Measurements from ENCODE around the gene APOF.
"Not testable (repeated sequence)": the region's sequence is repeated elsewhere in the genome, so short reads cannot be mapped to it uniquely, and the experiment has no call there.

Gene APOF, protein sequence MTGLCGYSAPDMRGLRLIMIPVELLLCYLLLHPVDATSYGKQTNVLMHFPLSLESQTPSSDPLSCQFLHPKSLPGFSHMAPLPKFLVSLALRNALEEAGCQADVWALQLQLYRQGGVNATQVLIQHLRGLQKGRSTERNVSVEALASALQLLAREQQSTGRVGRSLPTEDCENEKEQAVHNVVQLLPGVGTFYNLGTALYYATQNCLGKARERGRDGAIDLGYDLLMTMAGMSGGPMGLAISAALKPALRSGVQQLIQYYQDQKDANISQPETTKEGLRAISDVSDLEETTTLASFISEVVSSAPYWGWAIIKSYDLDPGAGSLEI

DNA sequence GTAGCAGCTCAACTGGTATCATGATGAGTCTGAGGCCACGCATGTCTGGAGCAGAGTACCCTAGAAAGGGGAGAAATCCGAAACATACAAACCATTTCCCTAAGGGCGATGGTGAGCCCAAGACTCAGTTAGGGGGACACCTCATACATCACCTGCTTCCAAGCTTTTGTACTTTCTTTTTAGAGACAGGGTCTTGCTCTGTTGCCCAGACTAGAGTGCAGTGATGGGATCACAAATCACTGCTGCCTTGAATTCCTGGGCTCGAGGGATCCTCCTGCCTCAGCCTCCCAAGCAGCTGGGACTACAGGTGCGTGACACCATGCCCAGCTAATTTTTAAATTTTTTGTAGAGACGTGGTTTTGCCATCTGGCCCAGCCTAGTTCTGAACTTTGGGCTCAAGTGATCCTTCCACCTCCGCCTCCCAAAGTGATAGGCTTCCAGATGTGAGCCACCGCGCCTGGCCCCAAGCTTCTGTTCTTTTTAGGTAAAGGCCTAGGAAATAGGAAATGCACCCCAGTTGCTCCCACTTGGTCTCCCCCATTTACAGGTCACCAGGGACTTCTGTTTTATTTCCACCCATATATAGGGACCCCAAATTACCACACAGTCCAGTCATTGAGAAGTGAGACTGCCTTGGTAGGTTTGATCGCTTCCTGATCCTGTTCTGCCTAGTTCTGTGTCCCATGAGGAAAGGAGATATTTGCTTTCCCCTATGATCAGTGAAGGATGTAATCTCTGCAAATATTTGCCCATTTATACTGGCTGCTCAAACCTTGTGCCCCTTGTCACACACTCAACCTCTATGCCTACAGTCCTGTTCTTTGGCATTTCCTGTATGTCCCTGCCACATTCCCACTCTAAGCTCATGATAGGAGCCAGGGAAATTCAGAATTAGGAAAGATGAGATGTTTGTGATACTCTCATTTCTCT, at the start of gene APOF:
TSS of gene APOF (minus strand) at position 728 of the 930 bp plus-strand sequence. CDS start at position 616, 112 bp downstream.
- no peak for DNase-seq

DNA sequence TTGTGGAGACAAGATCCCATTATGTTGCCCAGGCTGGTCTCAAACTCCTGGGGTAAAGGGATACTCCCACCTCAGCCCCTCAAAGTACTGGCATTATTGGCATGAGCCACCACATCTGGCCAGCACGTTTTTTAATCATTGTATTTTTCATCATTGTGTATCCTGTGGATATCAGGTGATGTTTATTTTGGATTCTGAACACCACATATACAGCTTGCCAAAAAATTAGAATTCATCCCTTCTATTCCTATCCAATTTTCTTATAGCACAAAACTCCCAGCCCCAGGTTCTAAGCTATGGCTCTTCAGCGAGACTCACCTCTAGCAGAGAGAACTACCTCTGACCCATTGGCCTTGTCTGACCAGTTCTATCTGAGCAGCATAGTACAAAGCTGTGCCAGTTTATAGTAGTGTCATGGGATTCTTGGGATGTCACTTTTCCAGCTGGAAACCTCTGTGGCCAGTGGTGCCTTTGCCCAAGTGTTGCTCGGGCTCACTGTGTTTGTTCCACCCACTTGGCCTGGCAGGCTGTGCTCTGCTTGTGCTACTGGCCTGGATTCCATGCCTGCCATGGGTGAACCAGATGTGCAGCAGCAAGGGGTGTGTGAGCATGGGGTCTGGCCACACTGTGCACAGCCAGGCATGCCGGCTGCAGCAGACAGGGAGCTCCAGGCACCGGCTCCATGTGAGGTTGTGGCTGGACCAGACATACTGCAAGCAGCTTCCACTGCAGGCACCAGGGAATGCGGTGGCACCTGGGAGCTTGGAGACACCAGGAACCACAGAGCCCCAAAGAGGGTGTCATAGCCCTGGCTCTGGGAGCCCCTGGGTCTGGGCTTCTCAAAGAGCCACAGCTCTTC, 49.4 kb upstream of the APOF start:
- no peak for DNase-seq

DNA sequence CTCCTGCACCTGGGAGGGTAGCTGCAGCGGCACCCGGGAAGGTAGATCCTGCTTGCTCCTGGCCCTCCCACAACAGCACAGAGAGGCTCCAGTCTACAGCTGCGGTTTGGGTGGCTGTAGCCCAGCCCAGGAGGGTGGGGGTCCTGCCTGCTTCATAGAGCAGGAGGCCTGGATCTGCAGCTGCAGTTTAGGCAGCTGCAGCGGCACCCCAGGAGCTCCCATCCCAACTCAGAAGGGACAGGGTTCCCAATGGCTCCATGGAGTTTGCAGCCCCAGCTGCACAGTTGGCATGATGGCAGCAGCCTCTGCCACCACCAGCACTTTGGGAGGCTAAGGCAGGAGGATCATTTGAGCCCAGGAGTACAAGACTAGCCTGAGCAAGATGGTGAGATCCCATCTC, 48.1 kb upstream of the APOF start:
- DNase-seq = no peak

DNA sequence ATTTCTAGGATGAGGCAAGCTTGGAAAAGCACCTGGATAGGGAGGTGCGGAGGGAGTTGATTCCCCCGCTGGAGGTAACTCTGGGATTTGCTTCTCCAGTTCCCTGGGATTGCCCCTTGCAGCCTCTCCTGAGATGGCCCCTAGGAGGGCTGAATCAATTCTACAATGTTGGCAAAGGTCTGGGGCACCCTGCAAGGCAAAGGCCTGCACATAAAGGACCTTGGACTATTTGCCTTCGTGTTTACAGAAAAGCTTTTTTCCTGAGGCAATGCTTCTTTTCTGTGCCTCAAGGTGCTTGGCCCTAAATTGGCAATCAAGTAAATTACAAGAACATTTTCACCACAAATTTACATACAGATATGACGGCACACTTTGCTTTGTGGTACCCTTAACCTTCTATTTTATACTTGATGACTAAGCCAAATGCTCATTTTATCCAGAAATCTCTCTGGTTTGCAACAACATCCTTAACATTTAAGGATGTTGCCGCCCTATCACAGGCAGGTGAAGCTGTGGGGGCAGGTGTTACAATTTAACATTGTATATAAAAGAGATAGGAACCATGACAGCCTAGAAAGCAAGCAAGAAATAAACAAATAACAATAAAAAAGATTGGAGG, 46.3 kb upstream of the APOF start:
- DNase-seq = no peak

DNA sequence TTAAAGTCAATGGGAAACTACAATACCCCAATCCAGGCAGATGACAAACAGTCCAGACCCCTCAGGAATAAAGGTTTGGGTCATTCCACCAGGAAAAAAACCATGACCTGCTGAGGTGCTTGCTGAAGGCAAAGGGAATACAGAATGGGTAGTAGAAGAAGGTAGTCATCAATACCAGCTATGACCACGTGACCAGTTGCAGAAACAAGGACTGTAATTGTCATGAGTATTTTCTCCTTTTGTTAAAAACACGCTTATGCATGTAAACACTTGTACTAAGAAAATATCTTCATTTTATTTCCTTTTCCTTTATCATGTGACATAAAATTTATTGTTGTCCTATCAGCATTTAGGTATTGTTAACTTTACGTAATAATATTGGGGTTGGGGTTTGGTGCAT, 41.6 kb upstream of the APOF start:
- DNase-seq = not testable (repeated sequence)

DNA sequence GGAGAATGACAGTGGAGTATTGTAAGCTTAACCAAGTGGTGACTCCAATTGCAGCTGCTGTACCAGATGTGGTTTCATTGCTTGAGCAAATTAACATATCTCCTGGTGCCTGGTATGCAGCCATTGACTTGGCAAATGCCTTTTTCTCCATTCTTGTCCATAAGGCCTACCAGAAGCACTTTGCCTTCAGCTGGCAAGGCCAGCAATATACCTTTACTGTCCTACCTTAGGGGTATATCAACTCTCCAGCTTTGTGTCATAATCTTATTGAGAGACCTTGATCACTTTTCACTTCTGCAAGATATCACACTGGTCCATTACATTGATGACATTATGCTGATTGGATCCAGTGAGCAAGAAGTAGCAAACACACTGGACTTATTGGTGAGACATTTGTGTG, 39.0 kb upstream of the APOF start:
- DNase-seq = not testable (repeated sequence)

DNA sequence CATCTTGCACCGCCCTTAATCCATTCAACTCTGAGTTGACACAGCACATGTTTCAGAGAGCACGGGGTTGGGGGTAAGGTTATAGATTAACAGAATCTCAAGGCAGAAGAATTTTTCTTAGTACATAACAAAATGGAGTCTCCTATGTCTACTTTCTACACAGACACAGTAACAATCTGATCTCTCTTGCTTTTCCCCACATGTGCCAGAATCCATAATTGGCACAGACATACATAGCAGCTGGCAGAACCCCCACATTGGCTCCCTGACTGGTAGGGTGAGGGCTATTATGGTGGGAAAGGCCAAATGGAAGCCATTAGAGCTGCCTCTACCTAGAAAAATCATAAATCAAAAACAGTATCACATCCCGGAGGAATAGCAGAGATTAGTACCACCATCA, 38.5 kb upstream of the APOF start:
- DNase-seq = not testable (repeated sequence)

DNA sequence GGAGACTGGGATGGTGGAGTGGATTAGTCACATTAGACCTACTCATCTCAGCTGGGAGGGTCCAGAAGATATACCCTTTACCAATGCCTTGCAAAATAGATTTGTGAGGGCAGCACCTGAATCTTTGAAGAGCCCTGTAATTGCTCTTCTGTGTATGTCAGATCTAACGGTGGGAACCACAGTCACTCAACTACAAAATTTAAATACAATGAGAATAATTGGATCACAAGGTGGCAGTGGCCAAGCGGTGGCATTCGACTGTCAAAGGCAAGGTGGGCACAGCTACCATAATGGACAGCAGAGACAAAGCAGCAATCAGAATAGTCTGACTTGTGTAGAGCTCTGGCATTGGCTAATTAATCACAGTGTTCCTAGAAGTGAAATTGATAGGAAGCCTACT, 36.8 kb upstream of the APOF start:
- not testable (repeated sequence) for DNase-seq

DNA sequence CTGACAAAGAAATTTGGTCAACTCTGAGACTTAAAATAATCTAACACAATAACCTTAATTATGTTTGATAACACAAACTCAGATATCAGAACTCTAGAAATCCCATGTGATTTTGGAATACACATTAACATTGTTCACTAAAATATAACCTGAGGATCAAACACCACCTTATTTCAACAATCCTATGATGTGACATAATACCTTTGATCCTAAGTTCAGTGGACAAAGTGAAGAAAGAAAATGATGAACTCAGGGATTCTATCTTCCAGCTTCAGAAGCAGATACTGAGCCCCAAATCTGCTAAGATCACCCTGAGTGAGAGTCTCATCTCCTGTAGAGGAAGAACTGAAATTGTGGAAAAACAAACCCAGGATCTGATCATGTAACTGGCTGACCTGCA, 35.7 kb upstream of the APOF start:
- DNase-seq = no peak

DNA sequence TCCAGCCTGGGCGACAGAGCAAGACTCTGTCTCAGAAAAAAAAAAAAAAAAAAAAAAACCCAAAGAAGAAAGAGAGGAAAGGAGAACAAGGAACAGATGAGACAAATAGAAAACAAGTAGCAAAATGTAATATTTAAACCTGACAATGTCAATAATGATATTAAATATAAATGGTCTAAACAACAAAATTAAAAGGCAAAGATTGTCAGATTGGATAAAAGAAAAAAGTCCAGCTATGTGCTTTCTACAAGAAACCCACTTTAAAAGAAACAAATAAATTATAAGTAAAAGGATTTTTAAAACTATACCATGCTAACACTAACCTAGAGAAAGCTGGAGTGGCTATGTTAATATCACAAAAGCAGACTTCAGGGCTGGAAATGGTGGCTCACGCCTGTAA, 29.7 kb upstream of the APOF start:
- no peak for DNase-seq

DNA sequence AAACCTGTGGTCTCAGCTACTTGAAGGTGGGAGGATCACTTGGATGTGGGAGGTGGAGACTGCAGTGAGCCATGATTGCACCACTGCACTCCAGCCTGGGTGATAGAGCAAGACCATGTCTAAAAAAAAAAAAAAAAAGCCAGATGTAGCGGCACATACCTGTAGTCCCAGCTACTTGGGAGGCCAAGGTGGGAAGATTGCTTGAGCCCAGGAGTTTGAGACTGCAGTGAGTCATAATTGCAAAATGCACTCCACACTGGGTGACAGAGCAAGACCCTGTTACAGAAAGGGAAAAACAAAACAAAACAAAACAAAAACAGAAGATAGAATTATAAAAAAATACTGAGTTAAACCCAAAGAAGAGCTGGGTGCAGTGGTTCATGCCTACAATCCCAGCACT, 29.1 kb upstream of the APOF start:
- DNase-seq = no peak

DNA sequence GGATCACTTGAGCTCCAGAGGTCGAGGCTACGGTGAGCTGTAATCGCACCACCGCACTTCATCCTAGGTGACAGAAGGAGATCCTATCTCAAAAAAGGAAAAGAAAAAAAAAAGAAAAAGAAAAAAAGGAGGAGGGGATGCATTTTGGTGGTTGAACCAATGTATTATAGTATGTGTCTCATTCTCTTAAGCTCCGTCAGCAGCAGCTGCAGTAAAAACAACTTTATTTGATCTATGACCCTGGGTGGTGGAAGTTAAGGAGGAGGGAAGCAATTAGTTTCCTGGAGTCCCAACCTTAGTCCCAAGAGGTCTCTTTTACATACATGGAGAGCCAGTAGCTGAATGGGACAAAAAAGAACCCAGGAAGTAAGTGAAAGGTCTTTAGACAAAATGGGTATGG, 26.8 kb upstream of the APOF start:
- no peak for DNase-seq

DNA sequence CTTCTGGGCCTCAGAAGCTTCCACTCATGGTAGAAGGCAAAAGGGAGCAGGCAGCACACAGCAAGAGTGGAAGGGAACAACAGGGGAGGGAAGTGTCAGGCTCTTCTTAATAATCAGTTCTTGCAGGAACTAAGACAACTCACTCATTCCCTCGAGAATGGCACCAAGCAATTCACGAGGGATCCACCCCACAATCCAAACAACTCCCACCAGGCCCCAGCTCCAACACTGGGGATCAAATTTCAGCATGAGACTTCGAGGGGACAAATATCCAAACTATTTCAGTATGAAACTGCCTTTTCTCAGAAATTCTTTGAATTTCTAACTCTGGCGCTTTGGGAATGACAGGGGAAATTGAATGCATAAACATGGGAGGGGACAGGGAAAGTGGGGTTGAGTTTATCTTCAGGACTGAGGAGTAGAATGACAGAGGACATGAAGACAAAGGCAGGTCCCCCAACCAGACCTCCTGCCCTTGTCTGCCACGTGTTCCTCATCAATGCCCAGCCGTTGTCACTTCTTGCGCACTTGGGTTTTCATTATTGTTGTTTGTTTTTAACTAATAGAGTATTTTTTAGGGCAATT, 24.6 kb upstream of the APOF start:
- no peak for DNase-seq

DNA sequence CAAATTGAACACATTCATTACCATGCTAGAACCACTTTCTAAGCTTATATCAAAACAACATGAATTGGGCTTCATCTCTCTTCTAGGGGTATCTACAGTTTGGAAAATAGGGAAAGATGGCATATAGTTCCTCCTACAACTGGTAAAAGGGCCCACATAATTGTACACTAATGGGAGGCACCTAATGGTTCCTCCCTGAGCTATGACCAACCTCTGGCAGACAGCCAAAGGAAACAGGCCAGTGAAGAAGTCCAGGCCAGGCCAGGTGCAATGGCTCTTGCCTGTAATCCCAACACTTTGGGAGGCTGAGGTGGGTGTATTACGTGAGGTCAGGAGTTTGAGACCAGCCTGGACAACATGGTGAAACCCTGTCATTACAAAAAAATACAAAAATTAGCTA, 23.2 kb upstream of the APOF start:
- no peak for DNase-seq

DNA sequence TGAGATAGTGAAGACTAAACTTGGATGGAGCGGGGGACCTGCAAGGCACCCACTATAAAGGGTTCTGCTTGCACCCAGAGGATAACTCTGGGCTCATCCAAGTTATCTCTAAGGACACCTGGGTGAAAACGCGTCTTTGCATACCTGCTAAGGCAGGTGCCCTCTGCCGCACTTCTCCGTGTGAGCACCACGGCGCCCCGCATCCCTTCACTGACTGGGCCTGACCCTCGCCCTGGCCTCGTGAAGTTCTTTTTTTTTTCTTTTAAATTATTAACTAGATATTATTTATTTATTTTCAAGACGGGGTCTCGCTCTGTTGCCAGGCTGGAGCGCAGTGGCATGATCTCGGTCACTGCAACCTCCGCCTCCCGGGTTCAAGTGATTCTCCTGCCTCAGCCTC, 20.0 kb upstream of the APOF start:
- no peak for DNase-seq

DNA sequence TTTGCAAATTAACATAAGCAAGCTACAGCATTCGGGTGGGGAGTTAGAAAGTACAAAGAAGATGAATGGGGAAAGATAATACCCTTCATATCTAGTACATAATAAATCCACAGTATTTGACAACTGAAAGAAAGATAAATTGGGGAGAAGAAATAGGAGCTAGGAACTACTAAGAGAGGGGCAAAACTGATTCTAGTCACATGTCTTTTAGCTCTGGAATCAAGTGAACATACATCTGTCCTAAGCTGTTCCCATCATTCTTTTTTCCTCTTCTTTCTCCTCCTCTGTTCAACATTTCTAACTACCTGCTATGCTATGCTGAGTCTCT, 15.3 kb upstream of the APOF start:
- DNase-seq = no peak

DNA sequence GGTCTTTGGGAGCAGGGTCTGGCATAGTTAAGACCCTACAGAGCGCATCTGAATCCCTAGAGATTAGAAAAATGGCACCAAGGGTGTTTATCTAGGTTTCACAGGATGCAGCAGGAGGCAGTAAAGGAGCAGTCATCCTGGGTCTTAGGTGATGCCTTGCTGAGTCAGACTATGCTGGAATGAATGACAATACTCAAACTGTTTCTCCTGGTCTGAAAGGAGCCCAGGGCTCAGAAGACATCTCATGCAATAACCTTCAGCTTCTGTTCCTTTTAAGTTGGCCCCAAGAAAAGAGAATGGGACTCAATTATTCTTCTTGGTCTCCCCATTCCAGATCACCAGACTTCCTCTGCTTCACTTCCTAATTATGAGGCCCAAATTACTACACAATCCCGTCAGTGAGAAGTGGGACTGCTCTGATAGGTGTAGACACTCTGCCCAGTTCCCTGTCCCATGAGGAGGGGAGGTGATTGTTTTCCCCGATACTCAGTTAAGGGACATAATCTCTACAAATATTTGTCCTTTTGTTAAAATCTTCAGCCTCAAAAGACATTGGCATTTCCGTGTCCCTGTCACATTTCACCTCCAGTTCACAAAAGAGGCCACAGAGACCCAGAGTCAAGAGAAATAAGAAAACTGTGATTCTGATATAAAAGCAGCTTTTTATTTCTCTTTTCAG, 14.8 kb upstream of the APOF start:
- DNase-seq = no peak

DNA sequence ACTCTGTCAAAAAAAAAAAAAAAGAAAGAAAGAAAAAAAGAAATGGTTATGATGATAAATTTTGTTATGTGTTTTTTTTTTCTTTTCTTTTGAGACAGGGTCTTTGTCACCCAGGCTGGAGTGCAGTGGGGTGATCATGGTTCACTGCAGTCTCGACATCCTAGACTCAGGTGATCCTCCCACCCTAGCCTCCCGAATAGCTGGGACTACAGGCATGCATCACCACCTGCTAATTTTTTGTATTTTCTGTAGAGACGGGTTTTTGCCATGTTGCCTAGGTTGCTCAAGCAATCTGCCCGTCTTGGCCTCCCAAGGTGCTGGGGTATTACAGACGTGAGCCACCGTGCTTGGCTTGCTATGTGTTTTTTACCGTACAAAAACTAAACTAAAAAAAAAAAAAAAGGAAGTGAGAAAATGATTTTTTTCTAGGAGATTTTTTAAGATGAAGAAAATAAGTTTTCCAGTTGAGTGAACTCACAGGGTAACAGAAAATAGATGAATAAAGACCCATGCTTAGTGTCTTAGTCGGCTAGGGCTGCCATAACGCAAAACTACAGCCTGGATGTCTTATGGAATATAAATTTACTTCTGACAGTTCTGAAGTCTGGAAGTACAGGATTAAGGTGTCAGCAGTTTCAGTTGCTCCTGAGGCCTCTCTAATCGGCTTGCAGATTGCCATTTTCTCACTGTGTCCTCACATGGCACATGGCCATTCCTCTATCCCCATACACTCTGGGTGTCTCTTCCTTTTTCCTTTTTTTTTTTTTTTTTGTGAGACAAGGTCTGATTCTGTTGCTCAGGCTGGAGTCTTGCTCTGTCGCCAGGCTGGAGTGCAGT, 13.2 kb upstream of the APOF start:
- DNase-seq = no peak

DNA sequence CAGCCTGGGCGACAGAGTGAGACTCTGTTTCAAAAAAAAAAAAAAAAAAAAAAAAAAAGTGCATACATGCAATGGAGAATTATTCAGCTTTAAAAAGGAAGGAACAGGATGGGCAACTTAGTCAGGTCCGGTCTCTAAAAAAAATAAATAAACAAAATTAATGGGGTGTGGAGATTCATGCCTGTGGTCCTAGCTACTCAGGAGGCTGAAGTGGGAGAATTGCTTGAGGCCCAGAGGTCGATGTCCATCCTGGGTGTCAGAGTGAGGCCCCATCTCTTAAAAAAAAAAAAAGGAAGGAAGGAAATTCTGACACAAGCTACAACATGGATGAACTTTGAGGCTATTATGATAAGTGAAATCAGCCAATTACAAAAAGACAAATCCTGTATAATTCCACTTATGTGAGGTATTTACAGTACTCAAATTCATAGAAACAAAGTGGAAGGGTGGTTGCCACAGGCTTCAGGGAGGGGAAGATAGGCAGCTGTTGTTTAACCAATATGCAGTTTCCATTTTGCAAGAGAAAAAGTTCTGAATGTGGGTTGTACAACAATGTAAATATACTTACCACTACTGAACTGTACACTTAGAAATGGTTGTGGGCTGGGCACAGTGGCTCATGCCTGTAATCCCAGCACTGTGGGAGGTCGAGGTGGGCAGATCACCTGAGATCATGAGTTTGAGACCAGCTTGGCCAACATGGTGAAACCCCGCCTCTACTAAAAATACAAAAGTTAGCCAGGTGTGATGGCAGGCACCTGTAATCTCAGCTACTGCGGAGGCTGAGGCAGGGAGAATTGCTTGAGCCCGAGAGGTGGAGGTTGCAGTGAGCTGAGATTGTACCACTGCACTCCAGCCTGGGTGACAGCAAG, 12.3 kb upstream of the APOF start:
- DNase-seq = no peak

DNA sequence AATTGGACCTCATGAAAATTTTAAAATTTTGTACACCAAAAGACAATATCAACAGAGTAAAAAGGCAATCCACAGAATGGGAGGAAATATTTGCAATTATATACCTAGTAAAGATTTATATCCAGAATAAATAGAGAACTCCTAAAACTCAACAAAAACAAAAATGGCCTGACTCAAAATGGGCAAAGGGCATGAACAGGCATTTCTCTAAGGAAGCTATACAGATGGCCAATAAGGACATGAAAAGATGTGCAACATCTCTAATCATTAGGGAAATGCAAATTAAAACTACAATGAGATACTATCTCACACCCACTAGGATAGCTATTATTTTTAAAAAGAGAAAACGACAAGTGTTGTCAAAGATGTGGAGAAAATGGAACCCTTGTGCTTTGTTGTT, 10.9 kb upstream of the APOF start:
- DNase-seq = no peak

All from hippocampal formation (tissue), 2 donors.